DMS114 treated with DMSO at 0.1 percent for 48 hours (cell line): ENCODE results near the gene TOP1.
A peak's percentile ranks its signal among the peaks of the same experiment; 100 is the strongest.
"Not testable (repeated sequence)": the region's sequence is repeated elsewhere in the genome, so short reads cannot be mapped to it uniquely, and the experiment has no call there.

Experiments
- DNase-seq: peaks from one replicate; lab custom pipeline; 2025; ENCODE audit not compliant: unreplicated experiment; lab: John Stamatoyannopoulos, UW

TOP1 gene

GRCh38 chr20:41003143-41003935, 25.3 kb upstream of the TOP1 start:
- no peak for DNase-seq

- not testable (repeated sequence) for DNase-seq
Observed at GRCh38 chr20:41003936-41004294, 24.7 kb upstream of the TOP1 start.

GRCh38 chr20:41004531-41005360, 23.9 kb upstream of the TOP1 start:
- DNase-seq = no peak

GRCh38 chr20:41005361-41005729, 23.3 kb upstream of the TOP1 start:
- DNase-seq = no peak

- no peak for DNase-seq
Observed at GRCh38 chr20:41006126-41006935, 22.3 kb upstream of the TOP1 start.

- no peak for DNase-seq
Observed at GRCh38 chr20:41006936-41007474, 21.6 kb upstream of the TOP1 start.

- DNase-seq = no peak
Observed at GRCh38 chr20:41007481-41007880, 21.1 kb upstream of the TOP1 start.

- DNase-seq = no peak
Observed at GRCh38 chr20:41009946-41010345, 18.7 kb upstream of the TOP1 start.

- DNase-seq = no peak
Observed at GRCh38 chr20:41011551-41012067, 17.0 kb upstream of the TOP1 start.

- no peak for DNase-seq
Observed at GRCh38 chr20:41014561-41015088, 14.0 kb upstream of the TOP1 start.

GRCh38 chr20:41017448-41018042, 11.1 kb upstream of the TOP1 start:
- no peak for DNase-seq

GRCh38 chr20:41018153-41018552, 10.5 kb upstream of the TOP1 start:
- no peak for DNase-seq

GRCh38 chr20:41023549-41023948, 5.1 kb upstream of the TOP1 start:
- DNase-seq = no peak

- no peak for DNase-seq
Observed at GRCh38 chr20:41027366-41027765, 1.3 kb upstream of the TOP1 start.

GRCh38 chr20:41027872-41028358, 707 bp upstream of the TOP1 start:
- DNase-seq = no peak

- peak; percentile 3 for DNase-seq
Observed at GRCh38 chr20:41029150-41029901, 704 bp downstream of the TOP1 start.

- no peak for DNase-seq
Observed at GRCh38 chr20:41030061-41030460, 1.4 kb downstream of the TOP1 start.

GRCh38 chr20:41030531-41031242, 2.1 kb downstream of the TOP1 start:
- DNase-seq = no peak

GRCh38 chr20:41031243-41031619, 2.6 kb downstream of the TOP1 start:
- no peak for DNase-seq
